Measurements from ENCODE around the gene PRR13.

- TF ChIP-seq CTCF (IDR thresholded peaks at IDR 0.05 in 4 of 5, conservative IDR thresholded peaks at IDR 0.05 in 1 of 5), result peak; percentile 89 to 94 (median 93)
- TF ChIP-seq POLR2A (IDR thresholded peaks at IDR 0.05), result peak; percentile 80 to 83
These were observed 10.2 kb downstream of the PRR13 start, which contains the start of gene PCBP2 for GRCh38 chr12:53451661-53452158.
